Transverse colon (tissue), 4 donors: ENCODE data around the gene ACACA. TPM values are rescaled to one million over a fixed set of nuclear protein-coding genes. Genes with fewer than 3 reads are reported as not detected.

ENCODE experiments used
- DNase-seq: peaks from one replicate; pipeline ENCODE4 v3.0.0-alpha.2; 2019
- H3K27ac ChIP-seq, 4 donors: fragments of 200-600 bp; sonication (generic); 2 replicates each; pipeline ENCODE4 v1.5.1; 2016 to 2018; ENCODE audit warnings: inconsistent platforms in 4 of 4
- H3K27me3 ChIP-seq: fragments of 200-600 bp; sonication (generic); 2 replicates; pipeline ENCODE4 v1.5.1; 2017; ENCODE audit warnings: inconsistent platforms
- H3K36me3 ChIP-seq, 4 donors: fragments of 200-600 bp; sonication (generic); 2 replicates each; pipeline ENCODE4 v1.5.1; 2017 to 2019; ENCODE audit warnings: inconsistent platforms in 4 of 4
- H3K4me1 ChIP-seq, 4 donors: fragments of 200-600 bp; sonication (generic); 2 replicates each; pipeline ENCODE4 v1.5.1; 2017 to 2020; ENCODE audit warnings: inconsistent platforms in 4 of 4
- H3K4me3 ChIP-seq, 4 donors: fragments of 200-600 bp; sonication (generic); 1 replicate in 1 of 4; 2 replicates in 3 of 4; pipeline versions ENCODE4 v1.5.1 to v1.6.1; 2017 to 2019; ENCODE audit warnings: inconsistent platforms in 4 of 4
- H3K9me3 ChIP-seq, 2 donors: fragments of 200-600 bp; sonication (generic); 2 replicates each; pipeline ENCODE4 v1.5.1; 2017 to 2019; ENCODE audit warnings: inconsistent platforms in 2 of 2
- CTCF ChIP-seq, 5 experiments: fragments of 200-600 bp in 3 of 5; fragments of 450-650 bp in 2 of 5; sonication (generic) in 3 of 5; IDR thresholded peaks; 1 replicate in 2 of 5; 2 replicates in 3 of 5; pipeline ENCODE4 v1.5.1; 2016 to 2017; ENCODE audit warnings: antibody characterized with exemption in 5 of 5, inconsistent platforms in 3 of 5, mild to moderate bottlenecking in 2 of 5, moderate library complexity in 1 of 5
- EP300 ChIP-seq: sonication (generic); formaldehyde crosslinking; IDR thresholded peaks from one replicate; pipeline ENCODE4 v1.6.1; 2017; ENCODE audit warnings: antibody characterized with exemption, low read depth
- POLR2A ChIP-seq: fragments of 450-650 bp; IDR thresholded peaks from one replicate; pipeline ENCODE4 v1.6.1; 2016; ENCODE audit warnings: antibody characterized with exemption, mild to moderate bottlenecking, moderate library complexity
- POLR2AphosphoS5 ChIP-seq, 3 donors: sonication (generic); formaldehyde crosslinking; IDR thresholded peaks; one replicate each; pipeline ENCODE4 v1.6.1; 2016; ENCODE audit warnings: antibody characterized with exemption in 3 of 3
- WGBS, 2 donors: methylation state at CpG; one replicate each; pipeline ENCODE4 v1.1.5; 2018; ENCODE audit warnings: low coverage in 1 of 2; 5-methylcytosine and 5-hydroxymethylcytosine counted together
- in situ Hi-C, 4 donors: fragments of 200-750 bp; cut with MboI; loops; one replicate each; pipeline versions ENCODE4 v1.15.0 to v1.15.1; 2017; ENCODE audit warnings: low sequenced_read_pairs in 3 of 4, low pct_ligation_motif_present in 1 of 4, low pct_unique_long_range_greater_than_20kb in 1 of 4
- intact Hi-C: fragments of 100-400 bp; cut with DNase I; formaldehyde crosslinking; loops from one replicate; pipeline ENCODE4 v1.15.1; 2023; ENCODE audit warnings: low total_unique reads
- total RNA-seq, 4 donors: library from RNA; depleted of rRNA; stranded (reverse); fragments of >200 nt; gene quantifications; one replicate each; pipeline ENCODE4 v1.1.0, GENCODE V29; 2016

The ACACA gene
- total RNA-seq, 4 donors from 2014 or later, result 21.7 to 173 (median 23.9) TPM

GRCh38 chr17:37305406-37305905 is 101.2 kb downstream of the ACACA start:
- Histone ChIP-seq H3K36me3 (peaks cover 0 to 8% (median 0%) of the 10 kb centered on the region in 4 donors), H3K4me3 (no peak overlapping the region), H3K27ac (no peak overlapping the region), H3K9me3 (no peaks in the 10 kb centered on the region), H3K4me1 (no peaks in the 10 kb centered on the region), H3K27me3 (no peaks in the 10 kb centered on the region)
- in situ Hi-C loops (no loop called here), intact Hi-C loops (no loop called here)
- DNase-seq, result no peak
- TF ChIP-seq CTCF (IDR thresholded peaks at IDR 0.05) (no peak), EP300 (no peak), POLR2AphosphoS5 (IDR thresholded peaks at IDR 0.05) (no peak)
- 89 to 95% methylated on average over 2 of the region's 2 CpGs for WGBS, 2 donors

DNA sequence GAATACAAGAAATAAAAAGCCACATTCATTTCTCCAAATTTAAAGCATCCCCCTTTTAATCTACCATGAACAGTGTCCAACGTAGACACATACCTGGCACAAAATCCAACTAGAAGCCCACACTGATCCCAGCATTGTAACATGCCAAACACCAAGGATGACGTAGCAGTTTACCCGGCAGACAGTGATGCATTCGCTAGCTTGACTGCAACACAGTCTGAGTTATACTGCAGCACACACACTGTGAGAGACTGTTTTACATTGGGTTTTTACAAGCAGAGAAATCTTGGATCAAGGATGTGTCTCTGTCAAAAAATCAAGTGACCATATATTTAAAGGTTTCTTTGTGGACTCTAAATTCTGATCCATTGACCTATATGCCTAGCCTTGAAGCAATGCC is 105.3 kb downstream of the ACACA start:
- 88% methylated on average over 4 of the region's 4 CpGs; no CpG with 5 or more reads in 1 of the 2 donors for WGBS, 2 donors
- no peak overlapping the region for H3K27ac ChIP-seq

DNA sequence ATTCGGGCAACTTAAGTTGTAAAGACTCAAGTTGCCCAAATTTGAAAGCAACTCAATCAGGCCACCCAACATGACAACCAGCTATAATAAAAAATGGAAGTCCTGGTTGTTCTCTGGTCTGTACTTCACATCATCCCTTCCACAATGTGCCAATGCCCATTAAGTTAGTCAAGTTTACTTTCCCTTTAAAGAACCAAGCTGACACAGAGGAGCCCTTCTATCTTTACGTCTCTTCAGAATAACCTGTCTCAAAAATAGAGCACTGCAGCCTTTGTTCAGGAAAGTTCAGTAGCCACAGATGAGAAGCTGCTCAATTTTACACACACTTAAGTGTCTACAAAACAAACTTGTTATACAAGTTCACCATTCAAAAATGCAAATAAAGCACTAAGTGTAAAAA is 106.0 kb downstream of the ACACA start:
- intact Hi-C loops, result no loop called here
- in situ Hi-C loops, result no loop called here
- Histone ChIP-seq H3K4me3 (no peak overlapping the region), H3K4me1 (peaks cover 0 to 8% (median 2%) of the 10 kb centered on the region in 4 donors), H3K27me3 (no peaks in the 10 kb centered on the region), H3K36me3 (peaks cover 0 to 8% (median 0%) of the 10 kb centered on the region in 4 donors), H3K27ac (no peak overlapping the region), H3K9me3 (no peaks in the 10 kb centered on the region)
- TF ChIP-seq POLR2A (no peak), CTCF (IDR thresholded peaks at IDR 0.05) (no peak), POLR2AphosphoS5 (IDR thresholded peaks at IDR 0.05) (no peak), EP300 (no peak)
- 66 to 75% methylated on average over 1 to 2 of the region's 2 CpGs for WGBS, 2 donors
- no peak for DNase-seq

More for the DNA sequence above, 105.3 kb downstream of the ACACA start:
- H3K36me3 ChIP-seq, result peaks cover 0 to 8% (median 0%) of the 10 kb centered on the region in 4 donors
- H3K4me3 ChIP-seq, result no peak overlapping the region
- H3K27me3 ChIP-seq, result no peaks in the 10 kb centered on the region
- TF ChIP-seq EP300 (no peak), CTCF (IDR thresholded peaks at IDR 0.05) (no peak), POLR2AphosphoS5 (IDR thresholded peaks at IDR 0.05) (no peak), POLR2A (no peak)
- no peaks in the 10 kb centered on the region for H3K9me3 ChIP-seq
- peaks cover 0 to 8% (median 2%) of the 10 kb centered on the region in 4 donors for H3K4me1 ChIP-seq
- intact Hi-C loops, result no loop called here
- DNase-seq, result no peak
- in situ Hi-C loops, result no loop called here

GRCh38 chr17:37299257-37299980 is 107.2 kb downstream of the ACACA start:
- intact Hi-C loops (loop anchor here (2.0 kb wide), 1 partner anchor 45 kb away; no protein-coding TSS in a partner anchor), in situ Hi-C loops (no loop called here)
- no peak overlapping the region for H3K27ac ChIP-seq
- H3K9me3 ChIP-seq, result no peaks in the 10 kb centered on the region
- TF ChIP-seq POLR2AphosphoS5 (IDR thresholded peaks at IDR 0.05) (no peak), EP300 (no peak), CTCF (IDR thresholded peaks at IDR 0.05) (no peak), POLR2A (no peak)
- WGBS, 2 donors, result 53 to 67% methylated on average over 6 to 7 of the region's 7 CpGs
- H3K27me3 ChIP-seq, result no peaks in the 10 kb centered on the region
- no peak overlapping the region for H3K4me3 ChIP-seq
- no peak for DNase-seq
- peaks cover 0 to 8% (median 2%) of the 10 kb centered on the region in 4 donors for H3K4me1 ChIP-seq
- peaks cover 0 to 8% (median 0%) of the 10 kb centered on the region in 4 donors for H3K36me3 ChIP-seq
